Umbilical cord (tissue), 2 donors: ENCODE measurements around the gene CPVL. TPM values are rescaled to one million over a fixed set of nuclear protein-coding genes. Genes with fewer than 3 reads are reported as not detected.

Experiments
- DNase-seq: peaks from one replicate; pipeline ENCODE4 v3.0.0-alpha.2; 2015; ENCODE audit warnings: low spot score
- total RNA-seq: library from RNA; depleted of rRNA; stranded (reverse); fragments of >200 nt; gene quantifications from one replicate; pipeline ENCODE4 v1.2.3, GENCODE V29; 2014; ENCODE audit warnings: low replicate concordance; ENCODE audit not compliant: insufficient read depth

Gene CPVL
- total RNA-seq, 1 donor from 2014 or later, result 13.2 TPM

- no peak for DNase-seq
Measured at GRCh38 chr7:29045258-29046086, 100.9 kb downstream of the CPVL start.

DNA sequence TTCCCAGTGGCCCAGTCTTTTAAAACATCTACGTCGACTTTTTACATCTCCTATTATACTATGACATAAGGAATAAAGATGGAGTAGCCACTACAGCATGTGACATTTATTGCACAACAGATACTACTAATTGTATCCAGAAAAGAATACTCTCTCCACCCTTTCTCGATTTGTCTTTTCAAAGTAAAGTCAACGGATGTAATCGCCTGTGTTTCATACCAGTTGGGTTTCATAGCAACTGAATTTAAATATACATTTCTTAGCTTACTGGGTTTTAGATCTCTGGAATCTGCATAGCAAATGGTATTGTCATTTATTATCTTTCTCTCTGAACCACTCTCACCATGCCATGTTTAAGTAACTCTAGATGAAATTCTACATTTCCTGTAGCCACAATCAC is 101.8 kb downstream of the CPVL start:
- no peak for DNase-seq

GRCh38 chr7:29043576-29043975 is 102.8 kb downstream of the CPVL start:
- DNase-seq, result no peak

GRCh38 chr7:29042824-29043231 is 103.5 kb downstream of the CPVL start:
- DNase-seq, result no peak

DNA sequence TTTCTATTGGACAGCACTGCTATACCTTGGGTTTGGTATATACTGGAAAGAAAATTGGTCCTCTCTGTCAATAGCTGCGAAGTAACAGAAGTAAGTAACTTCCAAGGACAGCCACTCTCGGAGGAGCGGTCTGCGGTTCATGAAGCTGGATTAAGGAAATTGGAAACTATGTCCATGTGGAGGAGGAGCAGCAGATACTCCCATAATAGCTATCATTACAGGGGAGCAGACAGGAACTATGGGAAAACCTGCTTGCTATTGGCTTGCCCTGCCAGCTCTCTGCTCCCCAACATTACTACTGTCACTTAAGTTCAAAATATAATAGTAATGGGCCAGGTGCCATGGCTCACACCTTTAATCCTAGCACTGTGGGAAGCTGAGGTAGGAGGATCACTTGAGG is 104.3 kb downstream of the CPVL start:
- no peak for DNase-seq

DNA sequence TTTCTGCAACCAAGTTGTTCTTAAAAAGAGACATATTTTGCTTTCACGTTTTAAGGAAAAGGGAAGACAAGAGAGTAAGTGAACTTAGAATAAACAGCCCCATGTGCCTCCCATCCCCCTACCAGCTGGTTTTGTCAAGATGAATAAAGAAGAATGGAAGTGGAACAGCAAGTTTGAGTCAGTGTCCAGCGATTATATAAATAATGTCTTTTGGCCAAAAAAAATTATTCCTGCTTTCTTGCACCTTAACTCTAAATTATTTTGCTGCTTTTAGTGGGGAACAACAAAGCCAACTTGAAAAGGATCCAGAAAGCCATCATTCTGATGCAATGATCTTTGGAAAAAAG is 105.8 kb downstream of the CPVL start:
- DNase-seq, result no peak

- DNase-seq, result peak; percentile 36
Measured at GRCh38 chr7:29039821-29040578, 106.3 kb downstream of the CPVL start.

- DNase-seq, result peak; percentile 61
Measured at GRCh38 chr7:29038463-29038862, 107.9 kb downstream of the CPVL start.

DNA sequence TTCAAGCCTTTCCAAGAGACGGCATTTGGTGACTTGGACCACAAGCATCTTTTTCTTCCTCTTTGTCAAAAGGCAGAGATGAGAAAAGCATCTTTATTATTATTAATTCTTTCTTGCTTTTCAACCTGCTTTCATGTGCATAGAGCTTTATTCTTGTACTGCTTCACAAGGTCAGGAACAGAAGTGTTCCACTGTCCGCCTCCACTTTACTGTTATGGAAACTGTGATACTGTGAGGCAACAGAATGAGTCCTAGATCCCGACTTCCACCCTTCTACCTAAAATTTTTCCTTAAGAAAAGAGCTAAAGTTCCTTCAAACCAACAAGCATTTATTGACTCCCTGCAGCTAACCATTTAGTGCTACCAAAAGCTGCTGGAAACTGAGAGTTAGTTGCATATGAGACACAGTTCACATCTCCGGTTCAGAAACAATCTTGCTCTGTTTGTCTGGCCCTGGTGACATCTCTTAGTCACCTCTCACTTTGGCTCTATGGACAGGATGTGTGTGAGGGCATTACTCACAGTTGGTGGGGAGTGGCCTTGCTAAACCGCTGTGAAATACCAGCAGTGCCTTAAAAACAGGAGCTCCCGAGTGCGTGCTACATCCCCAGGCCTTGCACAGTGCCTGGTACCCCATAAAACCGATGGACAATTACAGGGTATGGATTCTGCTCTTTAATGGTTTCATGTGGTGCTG is 111.1 kb downstream of the CPVL start:
- no peak for DNase-seq

- peak; percentile 15 for DNase-seq
Measured at GRCh38 chr7:29033584-29033983, 112.8 kb downstream of the CPVL start.

DNA sequence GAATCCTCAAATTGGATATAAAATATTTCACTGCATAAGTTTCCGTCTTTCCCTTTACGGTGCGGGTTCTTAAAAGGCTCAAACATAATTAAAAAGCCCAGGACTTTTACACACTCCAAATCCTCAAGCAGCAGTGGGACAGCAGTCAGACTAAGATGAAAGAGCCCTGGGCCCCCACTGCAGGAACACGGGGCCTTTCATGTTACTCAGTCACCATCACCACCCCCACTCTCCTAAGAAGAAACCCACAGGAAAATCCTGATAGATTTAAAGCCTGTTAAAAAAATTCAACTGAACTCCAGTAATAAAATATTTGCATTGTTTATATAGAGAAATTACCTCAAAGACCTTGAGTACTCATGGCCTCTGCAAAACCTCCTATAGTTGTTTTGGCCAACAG is 114.2 kb downstream of the CPVL start:
- peak; percentile 13 for DNase-seq

DNA sequence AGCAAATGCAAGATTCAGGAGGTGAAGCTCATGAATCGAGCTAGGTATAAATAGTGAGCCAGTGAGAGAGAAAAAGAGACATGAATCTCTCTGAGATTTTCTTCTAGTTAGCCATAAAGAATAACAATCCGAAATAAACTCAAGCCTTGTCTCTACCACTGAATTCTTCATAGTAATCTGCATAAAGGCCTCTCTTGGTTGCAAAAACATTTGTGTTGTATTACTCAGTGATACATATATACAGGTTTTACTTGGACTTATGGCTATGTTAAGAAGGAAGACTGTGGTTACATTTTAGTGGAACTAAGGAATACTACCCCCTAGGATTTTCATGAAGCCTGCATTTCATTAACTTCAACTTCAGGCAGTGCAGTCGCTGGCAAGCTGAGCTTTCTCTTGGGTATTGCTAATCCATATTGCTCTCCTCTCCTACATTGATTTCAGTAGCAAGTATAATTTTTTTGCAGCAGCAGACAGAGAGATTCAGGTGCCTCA is 115.5 kb downstream of the CPVL start:
- DNase-seq, result no peak

DNA sequence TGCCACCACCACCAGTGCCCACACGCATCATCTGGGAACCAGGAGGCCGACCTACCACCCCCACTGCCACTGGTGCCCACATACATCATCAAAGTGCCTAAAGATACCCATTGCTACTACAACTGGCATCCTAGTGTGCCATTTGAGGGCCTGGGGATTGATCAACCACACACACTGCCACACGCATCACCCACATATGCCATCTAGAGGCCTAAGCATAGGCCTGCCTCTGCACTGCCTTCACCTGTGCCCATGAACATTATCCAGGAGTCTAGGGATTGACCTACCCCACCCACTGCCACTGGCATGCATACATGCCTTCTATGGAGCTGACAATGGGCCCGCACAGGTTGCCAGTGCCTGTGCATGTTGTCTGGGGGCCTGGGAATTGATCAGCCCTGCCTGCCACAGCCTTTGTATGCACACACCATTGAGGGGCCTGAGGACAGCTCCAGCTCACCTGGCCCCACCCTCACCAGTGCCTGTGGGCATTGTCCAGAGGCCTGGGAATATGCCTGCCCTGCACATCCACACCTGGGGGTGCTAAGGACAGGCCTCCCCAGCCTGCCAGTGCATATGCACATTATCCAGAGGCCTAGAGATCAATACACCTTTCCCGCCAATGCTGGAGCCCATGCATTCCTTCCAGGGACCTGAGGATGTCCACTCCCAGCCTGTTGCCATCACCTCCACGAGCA is 123.9 kb downstream of the CPVL start:
- no peak for DNase-seq

DNA sequence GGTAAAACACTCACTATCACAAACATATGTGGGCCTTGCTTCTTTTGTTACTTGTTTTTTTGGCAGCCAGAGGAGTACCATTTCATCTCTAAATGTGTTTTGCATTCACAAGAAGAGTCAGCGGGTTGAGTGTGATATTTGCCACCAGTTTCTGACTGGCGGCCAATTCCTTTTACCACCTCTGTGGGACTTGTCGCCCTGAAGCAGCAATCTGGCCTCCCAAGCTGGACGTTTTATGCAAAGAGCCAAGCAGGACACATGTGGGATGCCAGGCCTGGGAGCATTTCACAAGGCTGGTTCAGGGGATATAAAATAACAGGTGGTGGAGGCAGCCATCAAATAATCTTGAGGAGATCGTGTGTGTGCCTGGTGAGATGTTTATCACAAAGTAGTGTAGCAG is 126.4 kb downstream of the CPVL start:
- DNase-seq, result no peak

- DNase-seq, result no peak
Measured at GRCh38 chr7:29019387-29019786, 127.0 kb downstream of the CPVL start.

DNA sequence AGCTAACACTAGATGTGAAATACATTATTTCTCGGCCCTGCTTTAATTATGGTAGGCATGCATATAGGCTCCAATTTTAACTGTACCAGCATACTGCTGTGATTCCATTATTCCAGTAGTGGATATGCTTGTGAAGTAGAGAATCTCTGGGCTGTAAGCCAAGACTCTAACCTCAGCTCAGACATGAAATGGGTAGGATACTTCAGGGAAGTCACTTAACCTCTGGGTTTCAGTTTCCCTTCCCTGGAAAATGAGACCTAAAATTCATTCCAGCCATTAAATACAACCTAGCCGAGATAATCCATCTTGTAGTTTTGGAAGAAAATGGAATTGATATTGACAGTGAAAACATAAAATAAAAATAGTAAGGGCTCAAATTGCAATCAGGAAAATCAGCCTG is 128.6 kb downstream of the CPVL start:
- peak; percentile 55 for DNase-seq

DNA sequence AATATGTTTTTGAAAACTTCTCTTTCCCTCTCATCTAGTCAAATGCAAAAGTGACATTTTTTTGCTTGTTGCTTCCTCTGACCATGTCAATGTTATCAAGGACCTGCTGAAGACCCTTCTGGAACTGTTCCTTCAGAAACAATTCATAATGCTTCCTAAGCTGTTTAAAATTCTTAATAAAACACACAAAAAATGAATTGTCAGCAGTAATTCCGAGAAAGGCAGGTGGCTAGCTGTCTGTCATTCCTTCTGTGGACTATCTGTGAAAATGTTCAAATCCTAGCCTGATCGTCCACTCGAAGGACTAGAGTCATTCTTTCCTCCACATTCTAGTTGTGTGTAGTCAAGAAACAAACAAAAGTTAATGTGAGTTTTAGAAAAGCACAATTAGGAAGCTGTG is 131.6 kb downstream of the CPVL start:
- no peak for DNase-seq

DNA sequence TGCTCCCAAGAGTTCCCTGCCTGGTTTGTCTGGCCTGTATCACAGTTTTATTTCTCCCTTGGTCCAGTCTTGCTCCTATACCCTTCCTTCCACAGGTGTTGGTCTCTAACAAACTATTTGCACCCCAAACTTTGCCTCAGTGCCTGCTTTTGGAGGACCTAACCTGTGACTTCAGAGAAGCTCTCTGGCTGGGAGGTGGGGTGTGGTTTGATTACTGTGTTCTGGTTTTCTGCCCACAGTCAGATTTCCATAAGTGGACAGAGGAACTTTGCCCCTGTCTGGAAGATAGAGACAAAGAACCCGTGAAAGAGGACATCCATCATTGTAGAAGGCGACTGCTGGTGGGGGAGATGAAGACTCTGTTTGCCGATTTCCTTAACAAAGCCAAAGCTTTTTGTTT is 132.4 kb downstream of the CPVL start:
- DNase-seq, result no peak

DNA sequence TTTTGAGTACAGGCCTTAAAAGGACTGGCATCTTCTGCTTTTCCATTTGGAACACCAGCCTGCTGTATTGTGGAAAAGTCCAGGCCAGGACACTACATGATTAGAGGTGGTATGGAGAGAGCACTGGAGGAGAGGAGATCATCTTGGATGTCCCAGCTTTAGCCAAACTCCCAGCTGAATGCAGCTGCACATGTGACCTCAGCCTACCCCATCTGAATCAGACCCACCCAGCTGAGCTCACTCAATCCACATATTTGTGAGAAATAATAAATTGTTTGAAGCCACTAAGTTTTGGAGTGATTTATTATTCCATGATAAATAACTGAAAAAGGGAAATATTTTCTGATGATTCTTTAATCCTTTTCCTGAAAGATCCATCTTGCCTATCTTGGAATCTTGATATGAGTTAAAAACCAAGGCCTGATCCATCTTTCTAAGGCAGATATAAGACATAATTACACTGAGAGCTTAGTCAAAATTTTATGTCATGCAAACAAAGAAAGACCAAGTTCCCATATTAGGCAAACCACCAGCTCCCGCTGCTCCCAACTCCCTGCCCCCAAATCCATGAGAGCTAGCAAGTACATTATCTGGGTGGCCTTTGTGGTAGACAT is 133.1 kb downstream of the CPVL start:
- DNase-seq, result no peak

DNA sequence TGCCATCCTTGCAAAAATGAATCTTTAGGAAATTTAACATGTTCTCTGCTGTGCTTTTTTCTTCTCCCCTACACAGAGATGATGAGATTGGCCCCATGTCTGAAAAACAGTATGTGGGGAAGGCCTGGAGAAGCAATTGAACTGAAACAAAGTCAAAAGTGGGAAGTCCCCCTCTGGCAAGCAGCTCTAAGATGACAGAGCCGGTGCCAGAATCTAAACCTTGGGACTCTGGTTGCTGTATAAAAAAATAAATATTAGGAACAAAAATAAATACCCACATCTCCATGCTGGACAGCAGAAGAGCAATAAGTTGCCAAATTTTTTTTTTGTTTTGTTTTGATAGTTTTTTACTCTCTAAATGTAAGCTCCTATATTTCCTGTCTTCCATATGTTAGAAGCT is 136.4 kb downstream of the CPVL start:
- no peak for DNase-seq

GRCh38 chr7:29008590-29008989 is 137.7 kb downstream of the CPVL start:
- DNase-seq, result no peak
